GM12873 (cell line): Measurements from ENCODE around the gene KBTBD12.

Experiments
- TF ChIP-seq, protein P1 (sequence below): IDR thresholded peaks from 2 replicates; pipeline ENCODE4 v1.5.1; 2012; ENCODE audit warnings: low read depth, mild to moderate bottlenecking, moderate library complexity, low read length, control low read depth; ENCODE audit not compliant: insufficient read depth; ENCODE audit errors: missing control alignments

The KBTBD12 gene

DNA sequence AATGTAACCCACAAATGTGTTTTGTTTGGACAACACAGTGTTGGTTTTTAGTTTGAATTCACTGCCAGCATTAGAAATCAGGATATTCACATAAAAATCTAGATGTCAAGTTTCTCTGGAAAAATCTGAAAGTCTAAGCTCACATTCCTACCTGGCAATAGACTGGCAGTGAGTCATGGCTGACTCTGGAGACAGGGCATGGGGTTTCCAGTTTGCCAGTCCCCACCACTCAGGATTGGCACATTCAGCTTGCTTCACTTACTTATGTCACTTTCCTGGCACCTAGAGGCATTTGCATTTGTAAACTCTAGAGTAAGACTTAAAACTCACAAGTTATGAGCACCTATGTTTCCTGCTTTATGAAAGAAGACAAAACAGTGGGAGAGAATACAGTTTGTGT, 118.1 kb downstream of the KBTBD12 start:
- TF ChIP-seq, protein P1, sequence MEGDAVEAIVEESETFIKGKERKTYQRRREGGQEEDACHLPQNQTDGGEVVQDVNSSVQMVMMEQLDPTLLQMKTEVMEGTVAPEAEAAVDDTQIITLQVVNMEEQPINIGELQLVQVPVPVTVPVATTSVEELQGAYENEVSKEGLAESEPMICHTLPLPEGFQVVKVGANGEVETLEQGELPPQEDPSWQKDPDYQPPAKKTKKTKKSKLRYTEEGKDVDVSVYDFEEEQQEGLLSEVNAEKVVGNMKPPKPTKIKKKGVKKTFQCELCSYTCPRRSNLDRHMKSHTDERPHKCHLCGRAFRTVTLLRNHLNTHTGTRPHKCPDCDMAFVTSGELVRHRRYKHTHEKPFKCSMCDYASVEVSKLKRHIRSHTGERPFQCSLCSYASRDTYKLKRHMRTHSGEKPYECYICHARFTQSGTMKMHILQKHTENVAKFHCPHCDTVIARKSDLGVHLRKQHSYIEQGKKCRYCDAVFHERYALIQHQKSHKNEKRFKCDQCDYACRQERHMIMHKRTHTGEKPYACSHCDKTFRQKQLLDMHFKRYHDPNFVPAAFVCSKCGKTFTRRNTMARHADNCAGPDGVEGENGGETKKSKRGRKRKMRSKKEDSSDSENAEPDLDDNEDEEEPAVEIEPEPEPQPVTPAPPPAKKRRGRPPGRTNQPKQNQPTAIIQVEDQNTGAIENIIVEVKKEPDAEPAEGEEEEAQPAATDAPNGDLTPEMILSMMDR: no peak

DNA sequence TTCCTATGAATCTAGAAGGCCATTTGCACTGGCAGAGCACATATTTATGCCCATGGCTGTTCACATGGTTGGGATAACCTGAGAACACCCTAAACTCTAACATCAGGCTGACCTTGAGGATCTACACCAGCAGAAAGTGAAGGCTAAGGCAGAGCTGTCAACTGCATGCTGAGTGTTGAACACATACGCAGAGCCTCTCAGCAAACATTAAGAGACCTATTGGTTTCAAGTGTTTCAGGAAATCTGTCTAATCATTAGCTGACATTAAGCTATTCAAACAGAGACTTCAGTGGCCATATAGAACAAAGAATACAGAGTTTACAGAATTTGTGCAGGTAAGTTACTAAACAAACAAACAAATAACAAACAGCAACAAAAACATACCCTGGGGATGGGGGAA, 121.1 kb downstream of the KBTBD12 start:
- TF ChIP-seq, protein P1: no peak
